Endothelial cell of umbilical vein (primary cell): ENCODE data around the gene CYP4F8. TPM values are rescaled to one million over a fixed set of nuclear protein-coding genes. Genes with fewer than 3 reads are reported as not detected.

ENCODE experiments used
- BruUV-seq: library from RNA; stranded (reverse); fragments of 400-500 nt; replicated peaks from 2 replicates; lab custom pipeline; 2021; lab: Mats Ljungman, UMichigan
- CTCF ChIA-PET: fragments of 300-600, 350-600 bp; sonication (Branson Sonifier 250); formaldehyde crosslinking; loops from one replicate; lab custom pipeline; 2021; ENCODE audit warnings: antibody characterized with exemption, inconsistent platforms; lab: Charles Lee
- POLR2A ChIA-PET: fragments of 300-600, 350-600 bp; sonication (Branson Sonifier 250); formaldehyde crosslinking; loops from one replicate; lab custom pipeline; 2021; ENCODE audit warnings: antibody characterized with exemption, inconsistent platforms; lab: Charles Lee
- DNase-seq: peaks from one replicate; pipeline ENCODE4 v3.0.0-alpha.2; 2011; ENCODE audit warnings: low read depth, low spot score
- FAIRE-seq: peaks from 2 replicates; lab custom pipeline; 2011; peaks lifted over from hg19 to GRCh38; lab: Jason Lieb, UNC
- H2AFZ ChIP-seq: 2 replicates; pipeline ENCODE4 v1.6.0; 2012; ENCODE audit warnings: low read depth, low read length, control low read depth, inconsistent platforms
- H3K27ac ChIP-seq: 2 replicates; pipeline ENCODE4 v1.5.1; 2011; ENCODE audit warnings: low read depth, mild to moderate bottlenecking, control low read depth, low read length, moderate library complexity; ENCODE audit not compliant: insufficient read depth
- H3K27me3 ChIP-seq, 2 experiments: 2 replicates each; pipeline versions ENCODE4 v1.6.0 to v1.6.1; 2011; ENCODE audit warnings: low read length in 2 of 2, mixed read lengths in 1 of 2; ENCODE audit not compliant: control insufficient read depth in 2 of 2, insufficient read depth in 2 of 2
- H3K36me3 ChIP-seq, 2 experiments: 2 replicates in 1 of 2; 3 replicates in 1 of 2; pipeline ENCODE4 v1.5.1; 2011; ENCODE audit warnings: low read length in 2 of 2, mild to moderate bottlenecking in 1 of 2, moderate library complexity in 1 of 2; ENCODE audit not compliant: control insufficient read depth in 2 of 2, insufficient read depth in 2 of 2; ENCODE audit errors: extremely low read depth in 1 of 2
- H3K4me1 ChIP-seq: 3 replicates; pipeline ENCODE4 v1.5.1; 2011; ENCODE audit warnings: mild to moderate bottlenecking, low read length; ENCODE audit not compliant: control insufficient read depth, insufficient read depth; ENCODE audit errors: extremely low read depth
- H3K4me2 ChIP-seq: 2 replicates; pipeline ENCODE4 v1.6.1; 2011; ENCODE audit warnings: low read length, control low read depth, mixed read lengths; ENCODE audit not compliant: insufficient read depth
- H3K4me3 ChIP-seq, 3 experiments: fragments of 200-600 bp in 1 of 3; sonication (generic), shearing (Covaris generic) in 1 of 3; replicated peaks in 1 of 3; 2 replicates each; pipeline ENCODE4 v1.5.1; 2011 to 2016; ENCODE audit warnings: control low read depth in 3 of 3, low read length in 3 of 3, mild to moderate bottlenecking in 2 of 3, inconsistent platforms in 1 of 3, low read depth in 1 of 3, moderate library complexity in 1 of 3; ENCODE audit not compliant: insufficient read depth in 1 of 3
- H3K79me2 ChIP-seq: 2 replicates; pipeline ENCODE4 v1.6.0; 2012; ENCODE audit warnings: low read length, inconsistent platforms; ENCODE audit not compliant: control insufficient read depth, insufficient read depth
- H3K9ac ChIP-seq: replicated peaks from 2 replicates; pipeline ENCODE3; 2011; ENCODE audit warnings: low read length, control low read depth; ENCODE audit not compliant: insufficient read depth; ENCODE audit errors: extremely low read depth
- H3K9me1 ChIP-seq: replicated peaks from 3 replicates; pipeline ENCODE4 v1.6.0; 2011; ENCODE audit warnings: mild to moderate bottlenecking, low read length; ENCODE audit not compliant: control insufficient read depth, insufficient read depth; ENCODE audit errors: extremely low read depth
- H3K9me3 ChIP-seq: replicated peaks from 2 replicates; pipeline ENCODE4 v1.5.1; 2012; ENCODE audit warnings: low read length, inconsistent platforms; ENCODE audit not compliant: control insufficient read depth, insufficient read depth
- H4K20me1 ChIP-seq: replicated peaks from 2 replicates; pipeline ENCODE3; 2011; ENCODE audit warnings: mild to moderate bottlenecking, low read length; ENCODE audit not compliant: control insufficient read depth, insufficient read depth; ENCODE audit errors: extremely low read depth
- CTCF ChIP-seq, 2 donors: IDR thresholded peaks; 1 replicate in 1 of 2; 2 replicates in 1 of 2; pipeline ENCODE4 v1.5.1; 2011; ENCODE audit warnings: low read length in 2 of 2, mild to moderate bottlenecking in 2 of 2, moderate library complexity in 2 of 2, control low read depth in 1 of 2, inconsistent platforms in 1 of 2, low read depth in 1 of 2; ENCODE audit not compliant: insufficient read depth in 1 of 2; ENCODE audit errors: extremely low read depth in 1 of 2
- EZH2 ChIP-seq: IDR thresholded peaks from 2 replicates; pipeline ENCODE4 v1.6.1; 2012; ENCODE audit warnings: borderline replicate concordance, low read depth, mild to moderate bottlenecking, moderate library complexity, low read length, inconsistent platforms; ENCODE audit not compliant: severe bottlenecking
- FOS ChIP-seq: IDR thresholded peaks from 2 replicates; pipeline ENCODE4 v1.6.1; 2011; ENCODE audit warnings: mild to moderate bottlenecking, low read length, moderate library complexity, borderline replicate concordance; ENCODE audit not compliant: insufficient read depth
- GATA2 ChIP-seq: IDR thresholded peaks from 2 replicates; pipeline ENCODE4 v1.7.0; 2011; ENCODE audit warnings: low read depth, mild to moderate bottlenecking, moderate library complexity, mixed read lengths, low read length; ENCODE audit not compliant: insufficient read length, insufficient read depth
- JUN ChIP-seq: IDR thresholded peaks from 2 replicates; pipeline ENCODE4 v1.6.1; 2011; ENCODE audit warnings: borderline replicate concordance, low read depth; ENCODE audit not compliant: insufficient read length, insufficient read depth
- MAX ChIP-seq: IDR thresholded peaks from 2 replicates; pipeline ENCODE4 v1.6.1; 2011; ENCODE audit not compliant: insufficient read depth, insufficient read length
- MYC ChIP-seq: IDR thresholded peaks from one replicate; pipeline ENCODE4 v1.6.1; 2011; ENCODE audit warnings: mild to moderate bottlenecking, low read depth, low read length
- POLR2A ChIP-seq: IDR thresholded peaks from 2 replicates; pipeline ENCODE4 v1.6.1; 2012; ENCODE audit warnings: low read depth, mild to moderate bottlenecking, control low read depth, low read length
- POLR2AphosphoS5 ChIP-seq: IDR thresholded peaks from 2 replicates; pipeline ENCODE4 v1.6.1; 2012; ENCODE audit warnings: low read depth, mild to moderate bottlenecking, control low read depth, low read length, moderate library complexity; ENCODE audit not compliant: insufficient read depth
- dilution Hi-C: fragments of 300-500 bp; cut with MboI; formaldehyde crosslinking; loops from one replicate; pipeline ENCODE4 v1.15.0; 2019; ENCODE audit warnings: low sequenced_read_pairs; ENCODE audit not compliant: extremely low pct_ligation_motif_present
- intact Hi-C: fragments of 100-400 bp; cut with micrococcal nuclease; formaldehyde crosslinking; loops from one replicate; pipeline ENCODE4 v1.10.0; 2022
- polyA plus RNA-seq, 4 experiments: library from polyadenylated mRNA; depleted of rRNA in 3 of 4; stranded (reverse) in 3 of 4; unstranded in 1 of 4; fragments of >200 nt; gene quantifications; 2 replicates each; pipeline versions ENCODE4 v1.2.1 to v1.2.3, GENCODE V29; 2011 to 2012; ENCODE audit warnings: missing spikeins in 1 of 4
- total RNA-seq: library from RNA; stranded (reverse); gene quantifications from 2 replicates; pipeline ENCODE4 v1.2.3, GENCODE V29; 2021

CYP4F8 gene
- total and polyA plus RNA-seq, 2 donors (not counting 3 experiments of a cell fraction or from before 2014, with no cell fraction given): not detected

GRCh38 chr19:15616183-15616582 is 1.2 kb downstream of the CYP4F8 start:
- Histone ChIP-seq H3K27ac (no peak overlapping the region), H3K4me2 (no peak overlapping the region), H3K79me2 (no peaks in the 10 kb centered on the region), H4K20me1 (no peaks in the 10 kb centered on the region), H3K9ac (no peak overlapping the region), H3K9me1 (no peaks in the 10 kb centered on the region), H3K27me3 (no peaks in the 10 kb centered on the region), H3K4me1 (no peaks in the 10 kb centered on the region), H3K36me3 (no peaks in the 10 kb centered on the region), H2AFZ (no peak overlapping the region), H3K9me3 (no peaks in the 10 kb centered on the region), H3K4me3 (no peak overlapping the region)
- intact Hi-C loops: no loop called here
- ChIA-PET POLR2A (no interaction called here), CTCF (no interaction called here)
- DNase-seq (no peak), FAIRE-seq (no peak)
- BruUV-seq: no TSS peak
- TF ChIP-seq EZH2: no peak
- TF ChIP-seq JUN: no peak
- no peak for TF ChIP-seq MYC
- TF ChIP-seq FOS: no peak
- no peak for TF ChIP-seq GATA2
- dilution Hi-C loops: no loop called here

GRCh38 chr19:15616627-15617270 is 1.7 kb downstream of the CYP4F8 start:
- H3K4me1 ChIP-seq: no peaks in the 10 kb centered on the region
- no peaks in the 10 kb centered on the region for H3K9me3 ChIP-seq
- no peaks in the 10 kb centered on the region for H3K36me3 ChIP-seq
- dilution Hi-C loops: no loop called here
- no TSS peak for BruUV-seq
- TF ChIP-seq POLR2A (no peak), JUN (no peak), MYC (no peak), GATA2 (no peak), POLR2AphosphoS5 (no peak), EZH2 (no peak), CTCF (IDR thresholded peaks at IDR 0.05; ENCODE audit: extremely low read depth in 1 of 2, insufficient read depth in 1 of 2, low read depth in 1 of 2, low read length in 2 of 2) (no peak), MAX (no peak), FOS (no peak)
- H3K27me3 ChIP-seq: no peaks in the 10 kb centered on the region
- H3K4me2 ChIP-seq: no peak overlapping the region
- H3K27ac ChIP-seq: no peak overlapping the region
- H3K79me2 ChIP-seq: no peaks in the 10 kb centered on the region
- H2AFZ ChIP-seq: no peak overlapping the region
- no peak overlapping the region for H3K4me3 ChIP-seq
- POLR2A ChIA-PET: no interaction called here
- CTCF ChIA-PET: interaction anchor here (0.5 kb wide), 1 partner anchor 113 kb away, joined by 3 read pairs; no protein-coding TSS in a partner anchor
- DNase-seq (no peak), FAIRE-seq (no peak)
- H3K9me1 ChIP-seq: no peaks in the 10 kb centered on the region
- H3K9ac ChIP-seq: no peak overlapping the region
- no peaks in the 10 kb centered on the region for H4K20me1 ChIP-seq
- intact Hi-C loops: no loop called here
